ENCODE measurements around the gene B4GALNT2. TPM values are rescaled to one million over a fixed set of nuclear protein-coding genes. Genes with fewer than 3 reads are reported as not detected.

B4GALNT2 gene
- total and polyA plus RNA-seq, 2 donors from 2014 or later = 1.3 to 4.3 TPM

- no peaks in the 10 kb centered on the region for H3K27me3 ChIP-seq (ENCODE audit: control insufficient read depth, insufficient read depth, low read length)
- no peak for TF ChIP-seq CTCF (IDR thresholded peaks at IDR 0.05; ENCODE audit: borderline replicate concordance, extremely low read depth, insufficient read depth)
- DNase-seq = no peak
- H3K4me3 ChIP-seq (ENCODE audit: low read length in 3 of 3) = no peak overlapping the region
- no peak for FAIRE-seq
- H3K4me1 ChIP-seq (ENCODE audit: control insufficient read depth in 2 of 3, insufficient read depth in 2 of 3, low read depth in 1 of 3, low read length in 3 of 3) = no peaks in the 10 kb centered on the region
- H3K9me3 ChIP-seq (ENCODE audit: control insufficient read depth in 2 of 3, insufficient read depth in 1 of 3, low read length in 3 of 3) = no peaks in the 10 kb centered on the region
- no peak overlapping the region for H3K9ac ChIP-seq (ENCODE audit: low read length in 3 of 3)
- intact Hi-C loops (cut with DNase I) = no loop called here
- H3K27ac ChIP-seq (ENCODE audit: low read depth in 2 of 2, low read length in 2 of 2) = no peak overlapping the region
- H3K36me3 ChIP-seq (ENCODE audit: control insufficient read depth in 2 of 3, insufficient read depth in 3 of 3, low read length in 3 of 3) = no peaks in the 10 kb centered on the region
Observed at GRCh38 chr17:49086316-49086605, 46.3 kb upstream of the B4GALNT2 start.

- intact Hi-C loops (cut with DNase I) = no loop called here
- DNase-seq (no peak), FAIRE-seq (no peak)
- no peak for TF ChIP-seq CTCF (IDR thresholded peaks at IDR 0.05; ENCODE audit: borderline replicate concordance, extremely low read depth, insufficient read depth)
- no peaks in the 10 kb centered on the region for H3K4me1 ChIP-seq (ENCODE audit: control insufficient read depth in 2 of 3, insufficient read depth in 2 of 3, low read depth in 1 of 3, low read length in 3 of 3)
- no peak overlapping the region for H3K4me3 ChIP-seq (ENCODE audit: low read length in 3 of 3)
- no peaks in the 10 kb centered on the region for H3K27me3 ChIP-seq (ENCODE audit: control insufficient read depth, insufficient read depth, low read length)
- no peaks in the 10 kb centered on the region for H3K36me3 ChIP-seq (ENCODE audit: control insufficient read depth in 2 of 3, insufficient read depth in 3 of 3, low read length in 3 of 3)
- no peak overlapping the region for H3K27ac ChIP-seq (ENCODE audit: low read depth in 2 of 2, low read length in 2 of 2)
- no peak overlapping the region for H3K9ac ChIP-seq (ENCODE audit: low read length in 3 of 3)
- H3K9me3 ChIP-seq (ENCODE audit: control insufficient read depth in 2 of 3, insufficient read depth in 1 of 3, low read length in 3 of 3) = no peaks in the 10 kb centered on the region
Observed at GRCh38 chr17:49086649-49087048, 45.9 kb upstream of the B4GALNT2 start.

GRCh38 chr17:49089094-49089493 lies 43.5 kb upstream of the B4GALNT2 start:
- DNase-seq = no peak
- Histone ChIP-seq H3K36me3 (ENCODE audit: control insufficient read depth in 2 of 3, insufficient read depth in 3 of 3, low read length in 3 of 3) (no peaks in the 10 kb centered on the region), H3K27ac (ENCODE audit: low read depth in 2 of 2, low read length in 2 of 2) (no peak overlapping the region), H3K4me3 (ENCODE audit: low read length in 3 of 3) (no peak overlapping the region), H3K9me3 (ENCODE audit: control insufficient read depth in 2 of 3, insufficient read depth in 1 of 3, low read length in 3 of 3) (no peaks in the 10 kb centered on the region), H3K27me3 (ENCODE audit: control insufficient read depth, insufficient read depth, low read length) (no peaks in the 10 kb centered on the region), H3K4me1 (ENCODE audit: control insufficient read depth in 2 of 3, insufficient read depth in 2 of 3, low read depth in 1 of 3, low read length in 3 of 3) (no peaks in the 10 kb centered on the region), H3K9ac (ENCODE audit: low read length in 3 of 3) (no peak overlapping the region)
- no peak for FAIRE-seq
- intact Hi-C loops (cut with DNase I) = no loop called here
- no peak for TF ChIP-seq CTCF (IDR thresholded peaks at IDR 0.05; ENCODE audit: borderline replicate concordance, extremely low read depth, insufficient read depth)

GRCh38 chr17:49090878-49091594 lies 41.5 kb upstream of the B4GALNT2 start:
- TF ChIP-seq CTCF (IDR thresholded peaks at IDR 0.05; ENCODE audit: borderline replicate concordance, extremely low read depth, insufficient read depth) = no peak
- Histone ChIP-seq H3K4me3 (ENCODE audit: low read length in 3 of 3) (no peak overlapping the region), H3K9ac (ENCODE audit: low read length in 3 of 3) (no peak overlapping the region), H3K4me1 (ENCODE audit: control insufficient read depth in 2 of 3, insufficient read depth in 2 of 3, low read depth in 1 of 3, low read length in 3 of 3) (no peaks in the 10 kb centered on the region), H3K36me3 (ENCODE audit: control insufficient read depth in 2 of 3, insufficient read depth in 3 of 3, low read length in 3 of 3) (no peaks in the 10 kb centered on the region), H3K27me3 (ENCODE audit: control insufficient read depth, insufficient read depth, low read length) (no peaks in the 10 kb centered on the region), H3K9me3 (ENCODE audit: control insufficient read depth in 2 of 3, insufficient read depth in 1 of 3, low read length in 3 of 3) (no peaks in the 10 kb centered on the region), H3K27ac (ENCODE audit: low read depth in 2 of 2, low read length in 2 of 2) (no peak overlapping the region)
- DNase-seq (no peak), FAIRE-seq (no peak)
- intact Hi-C loops (cut with DNase I) = no loop called here

Measured in kidney (tissue), 14 donors.